Activated CD8-positive, alpha-beta T cell treated with anti-CD3 and anti-CD28 coated beads for 36 hours (primary cell): Measurements from ENCODE around the gene DPP6. TPM values are rescaled to one million over a fixed set of nuclear protein-coding genes. Genes with fewer than 3 reads are reported as not detected.

Experiments
- ATAC-seq: fragments of 200-7000 bp; cut with Tn5 transposase; one replicate; pipeline ENCODE4 v1.10.0; 2021; ENCODE audit warnings: mild to moderate bottlenecking, moderate library complexity
- CTCF ChIA-PET: fragments of 350-600 bp; sonication (Branson Sonifier 250); formaldehyde crosslinking; loops from one replicate; lab custom pipeline; 2021; ENCODE audit warnings: antibody characterized with exemption; lab: Charles Lee
- POLR2A ChIA-PET: fragments of 350-600 bp; sonication (Branson Sonifier 250); formaldehyde crosslinking; loops from one replicate; lab custom pipeline; 2021; ENCODE audit warnings: antibody characterized with exemption; lab: Charles Lee
- DNase-seq: peaks from one replicate; pipeline ENCODE4 v3.0.0-alpha.2; 2020
- H3K27ac Mint-ChIP-seq: one replicate; pipeline ENCODE4 v1.8.0; 2021; ENCODE audit warnings: mild to moderate bottlenecking, mixed read lengths
- H3K27me3 Mint-ChIP-seq: one replicate; pipeline ENCODE4 v1.8.0; 2021; ENCODE audit warnings: mixed read lengths
- H3K36me3 Mint-ChIP-seq: one replicate; pipeline ENCODE4 v1.8.0; 2021; ENCODE audit warnings: low read depth, mixed read lengths
- H3K4me1 Mint-ChIP-seq: one replicate; pipeline ENCODE4 v1.8.0; 2021; ENCODE audit warnings: low read depth, mixed read lengths
- H3K4me3 Mint-ChIP-seq: one replicate; pipeline ENCODE4 v1.8.0; 2021; ENCODE audit warnings: mild to moderate bottlenecking, moderate library complexity, mixed read lengths
- H3K9me3 Mint-ChIP-seq: one replicate; pipeline ENCODE4 v1.8.0; 2021; ENCODE audit warnings: mixed read lengths
- intact Hi-C: fragments of 100-400 bp; cut with micrococcal nuclease; formaldehyde crosslinking; loops from one replicate; pipeline ENCODE4 v1.10.0; 2022
- total RNA-seq, 2 experiments: library from RNA; stranded (reverse); gene quantifications; one replicate each; pipeline ENCODE4 v1.2.3, GENCODE V29; 2021
- TF ChIP-seq, protein P1 (sequence below): fragments of 200-600 bp; IDR thresholded peaks from one replicate; pipeline ENCODE4 v1.8.0; 2022; ENCODE audit warnings: antibody characterized with exemption, mild to moderate bottlenecking

The DPP6 gene
- total RNA-seq, 2 experiments from 2014 or later = not detected

GRCh38 chr7:154394804-154395203 is 342.6 kb downstream of the DPP6 start:
- Mint-ChIP-seq H3K4me3 (no peak overlapping the region), H3K4me1 (no peaks in the 10 kb centered on the region), H3K27ac (no peak overlapping the region), H3K27me3 (no peaks in the 10 kb centered on the region), H3K36me3 (no peaks in the 10 kb centered on the region), H3K9me3 (peaks cover 2% of the 10 kb centered on the region)
- TF ChIP-seq, protein P1, sequence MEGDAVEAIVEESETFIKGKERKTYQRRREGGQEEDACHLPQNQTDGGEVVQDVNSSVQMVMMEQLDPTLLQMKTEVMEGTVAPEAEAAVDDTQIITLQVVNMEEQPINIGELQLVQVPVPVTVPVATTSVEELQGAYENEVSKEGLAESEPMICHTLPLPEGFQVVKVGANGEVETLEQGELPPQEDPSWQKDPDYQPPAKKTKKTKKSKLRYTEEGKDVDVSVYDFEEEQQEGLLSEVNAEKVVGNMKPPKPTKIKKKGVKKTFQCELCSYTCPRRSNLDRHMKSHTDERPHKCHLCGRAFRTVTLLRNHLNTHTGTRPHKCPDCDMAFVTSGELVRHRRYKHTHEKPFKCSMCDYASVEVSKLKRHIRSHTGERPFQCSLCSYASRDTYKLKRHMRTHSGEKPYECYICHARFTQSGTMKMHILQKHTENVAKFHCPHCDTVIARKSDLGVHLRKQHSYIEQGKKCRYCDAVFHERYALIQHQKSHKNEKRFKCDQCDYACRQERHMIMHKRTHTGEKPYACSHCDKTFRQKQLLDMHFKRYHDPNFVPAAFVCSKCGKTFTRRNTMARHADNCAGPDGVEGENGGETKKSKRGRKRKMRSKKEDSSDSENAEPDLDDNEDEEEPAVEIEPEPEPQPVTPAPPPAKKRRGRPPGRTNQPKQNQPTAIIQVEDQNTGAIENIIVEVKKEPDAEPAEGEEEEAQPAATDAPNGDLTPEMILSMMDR = no peak
- ChIA-PET CTCF (no interaction called here), POLR2A (no interaction called here)
- intact Hi-C loops = no loop called here
- DNase-seq (no peak), ATAC-seq (no peak)

DNA sequence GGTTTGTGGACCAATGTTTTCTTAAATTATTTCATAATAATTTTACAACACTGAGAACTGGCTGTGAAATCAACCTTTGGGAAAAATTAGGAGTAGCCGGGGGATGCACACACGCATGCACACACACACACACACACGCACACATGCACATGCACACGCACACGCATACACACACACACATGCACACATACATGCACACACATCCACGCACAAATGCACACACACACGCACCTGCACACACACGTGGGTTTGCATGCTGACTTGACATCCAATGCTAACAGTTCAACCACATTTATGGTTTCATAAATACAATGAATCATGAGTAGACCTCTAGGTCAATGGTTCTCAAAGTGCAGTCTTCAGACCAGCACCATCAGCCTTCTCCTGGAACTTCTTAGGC is 354.1 kb downstream of the DPP6 start:
- no peak for DNase-seq
- no peak for ATAC-seq
- intact Hi-C loops = no loop called here
- ChIA-PET CTCF (no interaction called here), POLR2A (no interaction called here)
- TF ChIP-seq, protein P1 = no peak
- no peaks in the 10 kb centered on the region for H3K27me3 Mint-ChIP-seq
- no peaks in the 10 kb centered on the region for H3K4me1 Mint-ChIP-seq
- H3K27ac Mint-ChIP-seq = no peak overlapping the region
- no peak overlapping the region for H3K4me3 Mint-ChIP-seq
- H3K36me3 Mint-ChIP-seq = no peaks in the 10 kb centered on the region
- peaks cover 3% of the 10 kb centered on the region for H3K9me3 Mint-ChIP-seq

- H3K4me1 Mint-ChIP-seq = no peaks in the 10 kb centered on the region
- ChIA-PET CTCF (no interaction called here), POLR2A (no interaction called here)
- H3K27me3 Mint-ChIP-seq = no peaks in the 10 kb centered on the region
- TF ChIP-seq, protein P1 = no peak
- no peak overlapping the region for H3K27ac Mint-ChIP-seq
- no peaks in the 10 kb centered on the region for H3K36me3 Mint-ChIP-seq
- intact Hi-C loops = no loop called here
- H3K4me3 Mint-ChIP-seq = no peak overlapping the region
- ATAC-seq (no peak), DNase-seq (peak; percentile 5)
- H3K9me3 Mint-ChIP-seq = peaks cover 4% of the 10 kb centered on the region
Observed at GRCh38 chr7:154409703-154410311, 357.6 kb downstream of the DPP6 start.

- ChIA-PET POLR2A (no interaction called here), CTCF (no interaction called here)
- no peak for DNase-seq
- H3K4me3 Mint-ChIP-seq = no peak overlapping the region
- no peaks in the 10 kb centered on the region for H3K36me3 Mint-ChIP-seq
- intact Hi-C loops = no loop called here
- no peaks in the 10 kb centered on the region for H3K27me3 Mint-ChIP-seq
- no peaks in the 10 kb centered on the region for H3K4me1 Mint-ChIP-seq
- ATAC-seq = no peak
- H3K9me3 Mint-ChIP-seq = peaks cover 6% of the 10 kb centered on the region
- no peak overlapping the region for H3K27ac Mint-ChIP-seq
- TF ChIP-seq, protein P1 = no peak
Observed at GRCh38 chr7:154412105-154412504, 359.9 kb downstream of the DPP6 start.

DNA sequence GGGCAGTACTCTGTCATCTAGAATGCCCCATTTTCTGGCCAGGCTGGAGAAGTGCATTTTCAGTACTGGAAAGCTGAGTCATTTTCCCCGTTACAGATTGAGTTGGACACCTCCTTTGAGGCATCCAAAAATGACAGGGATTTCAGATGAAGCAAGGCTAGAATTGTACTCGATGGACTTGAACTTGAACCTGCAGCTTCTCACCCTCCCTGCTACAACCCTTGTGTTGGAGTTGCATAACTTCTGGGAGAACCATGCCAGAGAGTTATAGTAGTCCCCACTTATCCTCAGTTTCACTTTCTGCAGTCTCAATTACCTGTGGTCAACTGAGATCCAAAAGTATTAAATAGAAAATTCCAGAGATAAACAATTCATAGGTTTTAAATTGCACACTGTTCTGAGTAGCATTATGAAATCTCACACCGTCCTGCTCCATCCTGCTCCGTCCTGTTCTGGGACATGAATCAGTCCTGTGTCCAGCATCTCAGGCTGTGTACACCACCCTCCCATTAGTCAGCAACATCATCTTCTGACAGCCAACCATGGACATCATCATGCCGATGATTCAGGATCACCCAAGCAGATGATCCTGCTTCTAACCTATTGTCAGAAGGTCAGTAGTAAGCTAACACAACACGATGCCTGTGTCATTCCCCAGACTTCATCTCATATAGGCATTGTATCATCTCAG is 363.7 kb downstream of the DPP6 start:
- no peaks in the 10 kb centered on the region for H3K27me3 Mint-ChIP-seq
- ChIA-PET POLR2A (no interaction called here), CTCF (no interaction called here)
- H3K4me3 Mint-ChIP-seq = no peak overlapping the region
- intact Hi-C loops = no loop called here
- TF ChIP-seq, protein P1 = no peak
- no peaks in the 10 kb centered on the region for H3K36me3 Mint-ChIP-seq
- ATAC-seq (no peak), DNase-seq (no peak)
- peaks cover 6% of the 10 kb centered on the region for H3K9me3 Mint-ChIP-seq
- H3K4me1 Mint-ChIP-seq = no peaks in the 10 kb centered on the region
- H3K27ac Mint-ChIP-seq = no peak overlapping the region
